GM19463 (cell line): ENCODE measurements around the gene CHD1L.
"Not testable (repeated sequence)": the region's sequence is repeated elsewhere in the genome, so short reads cannot be mapped to it uniquely, and the experiment has no call there.

Experiments
- ATAC-seq: cut with Tn5 transposase; IDR thresholded peaks from one replicate; pipeline ENCODE4 v1.9.1; 2021; ENCODE audit warnings: mild to moderate bottlenecking, moderate library complexity; ENCODE audit not compliant: unreplicated experiment

The CHD1L gene

DNA sequence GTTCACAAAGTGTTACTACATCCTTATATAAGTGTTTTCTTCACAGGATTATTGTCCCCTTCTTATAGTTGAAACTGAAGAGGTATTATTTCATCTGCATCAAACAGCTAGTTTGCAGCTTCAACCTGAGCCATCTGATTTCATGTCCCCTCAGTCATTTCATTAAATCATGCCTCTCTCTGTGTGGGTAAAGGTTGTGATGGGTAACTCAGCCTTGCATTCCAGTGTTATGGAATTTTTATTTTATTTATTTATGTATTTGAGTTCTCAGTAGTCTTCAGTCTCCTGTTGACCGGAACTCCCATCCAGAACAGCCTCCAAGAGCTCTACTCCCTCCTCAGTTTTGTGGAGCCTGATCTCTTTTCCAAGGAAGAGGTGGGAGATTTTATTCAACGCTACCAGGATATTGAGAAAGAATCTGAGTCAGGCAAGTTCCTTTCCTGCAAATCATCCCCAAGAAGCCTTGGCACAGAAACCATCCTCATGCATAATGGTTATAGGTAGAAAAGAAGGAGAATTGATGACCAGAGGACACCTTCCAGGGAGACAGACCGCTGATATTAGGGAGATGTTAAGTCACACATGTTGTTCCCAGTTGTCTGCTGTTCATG, 21.8 kb downstream of the CHD1L start:
- no peak for ATAC-seq

DNA sequence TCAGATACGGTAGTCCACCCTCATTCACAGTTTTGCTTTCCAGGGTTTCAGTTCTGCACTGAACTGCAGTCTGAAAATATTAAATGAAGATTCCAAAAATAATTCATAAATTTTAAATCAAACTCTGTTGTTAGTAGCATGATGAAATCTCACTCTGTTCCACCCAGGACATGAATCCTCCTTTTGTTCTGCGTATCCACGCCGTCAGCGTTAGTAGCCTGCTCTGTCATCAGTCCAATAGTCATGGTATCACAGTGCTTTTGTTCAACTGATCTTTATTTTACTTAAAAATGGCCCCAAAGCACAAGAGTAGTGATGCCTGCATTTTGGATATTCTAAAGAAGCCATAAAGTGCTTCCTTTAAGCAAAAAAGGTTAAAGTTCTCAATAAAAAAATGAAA, 23.9 kb downstream of the CHD1L start:
- ATAC-seq, result no peak

DNA sequence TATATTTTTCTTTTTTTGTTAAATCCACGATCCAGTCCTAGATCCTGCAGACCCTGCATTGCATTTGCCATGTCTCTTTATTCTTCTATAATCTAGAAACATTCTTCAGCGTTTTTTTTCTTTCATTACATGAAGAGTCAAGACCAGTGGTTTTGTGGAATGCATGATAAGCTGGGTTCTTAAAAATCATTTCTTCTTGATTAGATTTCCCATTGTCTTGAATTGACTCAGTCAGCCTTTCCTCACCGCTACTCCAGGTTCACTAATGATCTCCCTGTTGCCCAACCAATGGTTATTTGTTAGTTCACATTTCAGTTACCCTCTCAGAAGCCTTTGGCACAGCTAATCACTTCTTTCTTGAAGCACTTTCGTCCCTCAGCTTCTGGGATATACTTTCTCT, 25.2 kb downstream of the CHD1L start:
- no peak for ATAC-seq

DNA sequence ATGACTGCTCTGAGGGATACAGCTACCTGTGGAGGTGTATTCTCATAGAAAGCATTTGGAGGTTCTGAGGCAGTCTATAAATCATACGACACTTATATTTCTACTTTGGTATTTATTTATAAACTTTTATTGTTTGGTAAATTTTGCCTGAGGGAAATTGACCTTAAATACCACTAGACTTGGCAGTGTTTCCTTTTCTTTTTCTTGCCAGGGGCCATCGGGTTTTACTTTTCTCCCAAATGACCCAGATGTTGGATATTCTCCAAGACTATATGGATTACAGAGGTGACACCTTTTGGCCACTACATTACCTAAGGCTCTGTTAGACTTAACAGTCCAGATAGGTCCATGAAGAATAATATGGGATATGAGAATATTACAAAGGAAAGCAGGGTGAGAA, 28.2 kb downstream of the CHD1L start:
- no peak for ATAC-seq

DNA sequence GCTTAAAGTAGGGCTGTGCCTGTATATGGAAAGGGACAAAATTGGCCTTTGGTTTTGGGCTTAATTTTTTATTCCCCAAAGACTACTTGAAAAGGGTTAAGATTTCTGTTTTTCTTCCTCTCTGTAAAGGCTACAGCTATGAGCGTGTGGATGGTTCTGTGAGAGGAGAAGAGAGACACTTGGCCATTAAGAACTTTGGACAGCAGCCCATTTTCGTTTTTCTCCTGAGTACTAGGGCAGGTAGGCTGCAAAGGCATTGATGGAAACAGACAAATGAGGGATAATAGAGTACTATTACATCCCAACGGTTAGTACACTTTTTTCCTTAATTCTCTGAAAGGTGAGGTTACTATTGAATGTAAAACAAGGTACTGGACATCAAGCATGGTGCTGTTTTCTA, 29.6 kb downstream of the CHD1L start:
- no peak for ATAC-seq

DNA sequence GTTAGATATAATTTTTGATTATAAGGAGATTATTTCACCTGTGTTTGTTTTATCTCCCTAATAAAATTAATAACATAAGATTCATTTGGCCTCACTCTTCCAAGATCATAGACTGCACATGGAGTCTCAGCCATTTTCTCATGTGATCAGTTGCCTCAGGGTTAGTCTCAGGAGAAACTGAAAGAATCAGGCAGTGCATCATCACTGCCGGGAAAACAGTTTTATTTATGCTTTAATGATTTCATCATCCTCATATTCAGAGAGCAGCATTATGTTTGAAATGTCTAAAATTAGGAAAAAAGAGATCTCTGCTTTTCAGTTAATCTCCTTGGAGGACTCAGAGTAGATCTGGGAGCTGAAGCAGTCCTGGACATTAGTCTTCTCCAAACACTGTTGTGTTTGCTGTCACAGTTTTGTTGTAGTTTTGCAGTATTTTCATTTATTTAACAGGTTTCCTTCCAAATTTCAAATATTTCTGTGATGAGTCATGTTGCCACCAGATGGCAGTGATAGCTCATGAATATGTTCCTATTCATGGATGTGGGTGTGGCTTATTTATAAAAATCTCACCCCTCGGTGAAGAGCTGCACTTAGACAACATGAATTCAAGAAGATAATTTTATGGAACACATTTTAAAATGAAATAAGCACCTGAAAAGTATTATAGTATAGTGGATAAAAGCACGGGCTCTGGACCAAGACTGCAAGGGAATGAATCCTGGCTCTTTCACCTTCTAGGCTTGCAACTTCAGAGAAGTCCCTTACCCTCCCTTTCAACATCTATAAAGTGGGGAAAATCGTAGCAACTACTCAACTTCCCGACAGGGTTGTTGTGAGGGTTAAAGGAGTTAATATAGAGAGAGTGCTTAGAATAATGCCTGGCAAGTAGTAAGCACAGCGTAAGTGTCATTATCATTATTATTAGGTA, 31.2 kb downstream of the CHD1L start:
- no peak for ATAC-seq

DNA sequence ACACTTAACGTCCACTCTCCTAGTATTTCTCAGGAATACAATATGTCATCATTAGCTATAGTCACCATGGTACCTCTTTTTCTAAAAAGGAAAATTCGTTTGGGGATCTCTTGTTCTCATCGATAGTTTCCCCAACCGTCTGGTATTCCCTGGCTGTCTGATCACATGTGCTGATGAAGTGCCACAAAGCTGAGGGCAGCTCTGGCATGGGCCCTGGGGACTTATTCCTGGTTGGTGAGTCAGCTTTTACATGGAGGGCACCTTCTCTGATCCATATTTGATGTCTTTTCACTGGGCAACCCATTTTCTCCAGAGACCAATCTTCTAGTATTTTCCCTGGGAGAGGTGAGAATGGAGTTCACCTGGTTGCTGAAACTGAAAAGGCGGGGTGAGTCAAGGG, 39.5 kb downstream of the CHD1L start:
- no peak for ATAC-seq

DNA sequence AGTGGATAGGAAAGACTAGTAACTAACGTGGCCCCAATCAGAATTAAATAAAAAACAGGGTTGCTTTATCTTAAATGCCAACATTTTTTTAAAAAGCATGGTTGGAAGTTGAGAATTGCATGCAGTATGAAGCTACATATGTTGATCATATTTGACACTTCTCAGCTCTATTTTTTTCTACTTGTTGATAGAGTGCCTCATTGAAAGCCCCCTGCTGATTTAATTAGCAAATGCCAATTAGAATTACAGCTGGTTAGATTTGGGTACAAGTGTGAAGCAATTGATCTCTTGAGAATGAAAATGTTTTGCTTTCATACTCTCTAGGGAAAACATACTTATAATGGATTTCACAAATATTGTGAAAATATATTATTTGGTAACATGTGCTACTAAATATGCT, 40.5 kb downstream of the CHD1L start:
- no peak for ATAC-seq

DNA sequence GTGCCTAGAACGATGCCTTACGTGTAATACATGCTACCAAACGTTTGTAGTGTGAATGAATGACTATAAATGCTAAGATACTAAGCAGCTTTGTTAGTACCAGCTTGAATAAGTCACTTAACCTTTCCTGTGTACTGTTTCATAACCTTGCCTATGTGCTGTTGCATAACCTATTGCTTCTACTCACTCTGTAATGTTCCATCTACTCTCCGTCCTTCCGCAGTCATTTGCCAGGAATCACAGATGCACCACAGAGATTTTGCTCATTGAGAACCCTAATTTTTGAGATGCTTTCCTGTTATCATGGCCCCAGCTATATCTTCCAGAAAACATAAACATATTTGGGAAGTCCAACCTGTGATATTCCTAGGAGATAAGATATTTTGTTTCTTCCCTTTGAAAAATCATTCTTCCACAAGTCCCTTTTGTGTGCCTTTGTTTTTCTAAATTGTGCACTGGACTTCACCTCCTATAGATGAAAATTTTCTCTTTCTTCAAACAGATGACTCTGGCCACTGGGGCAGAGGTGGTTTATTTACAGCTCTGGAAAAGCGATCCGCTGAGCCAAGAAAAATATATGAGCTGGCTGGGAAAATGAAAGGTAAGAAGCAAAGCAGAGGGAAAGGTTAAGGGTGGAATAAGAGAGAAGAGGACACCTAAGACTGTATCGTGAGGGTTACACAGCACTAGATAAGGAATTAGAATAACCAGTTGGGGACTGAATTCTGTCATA, 44.8 kb downstream of the CHD1L start:
- ATAC-seq, result no peak

DNA sequence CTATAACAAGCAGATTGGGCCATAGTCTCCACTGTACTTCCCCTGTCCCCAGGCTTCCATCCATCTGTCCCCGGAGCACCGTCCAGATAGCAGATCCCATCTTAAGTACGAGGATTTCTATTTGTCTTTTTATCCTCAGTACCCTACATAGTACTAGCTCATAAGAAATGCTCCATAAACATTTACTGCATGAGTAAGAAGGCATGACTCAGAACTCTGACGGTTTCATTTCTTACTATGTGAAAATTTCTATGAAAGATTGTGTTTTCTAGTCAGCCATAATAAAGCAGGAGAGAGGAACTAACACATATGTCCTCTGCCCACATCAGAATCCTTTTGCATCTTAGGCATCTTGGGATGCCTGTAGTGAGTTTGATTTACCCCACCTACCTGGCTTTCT, 49.5 kb downstream of the CHD1L start:
- ATAC-seq, result no peak

DNA sequence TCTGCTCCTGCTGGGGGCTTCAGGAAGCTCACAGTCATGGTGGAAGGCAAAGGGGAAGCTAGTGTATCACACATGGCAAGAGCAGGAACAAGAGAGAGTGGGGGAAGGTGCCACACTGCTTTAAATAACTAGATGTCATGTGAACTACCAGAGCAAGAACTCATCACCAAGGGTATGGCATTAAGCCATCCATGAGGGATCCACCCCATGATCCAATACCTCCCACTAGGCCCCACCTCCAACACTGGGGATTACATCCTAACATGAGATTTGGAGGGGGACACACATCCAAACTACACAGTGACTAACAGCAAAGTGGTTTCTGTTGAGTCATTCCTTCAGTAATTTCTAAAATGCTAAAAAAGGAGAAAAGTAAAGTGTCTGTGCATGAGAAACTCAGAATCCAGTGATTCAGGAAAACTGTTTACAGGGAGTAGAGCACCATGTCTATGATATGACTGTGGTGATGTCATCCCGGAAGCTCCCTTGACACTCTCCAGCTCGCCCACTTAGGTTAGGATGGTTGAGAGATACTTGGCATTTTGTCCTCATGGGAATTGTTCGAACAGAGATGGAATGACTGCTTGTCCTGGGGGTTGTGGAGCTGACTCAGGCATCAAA, 50.3 kb downstream of the CHD1L start:
- no peak for ATAC-seq

DNA sequence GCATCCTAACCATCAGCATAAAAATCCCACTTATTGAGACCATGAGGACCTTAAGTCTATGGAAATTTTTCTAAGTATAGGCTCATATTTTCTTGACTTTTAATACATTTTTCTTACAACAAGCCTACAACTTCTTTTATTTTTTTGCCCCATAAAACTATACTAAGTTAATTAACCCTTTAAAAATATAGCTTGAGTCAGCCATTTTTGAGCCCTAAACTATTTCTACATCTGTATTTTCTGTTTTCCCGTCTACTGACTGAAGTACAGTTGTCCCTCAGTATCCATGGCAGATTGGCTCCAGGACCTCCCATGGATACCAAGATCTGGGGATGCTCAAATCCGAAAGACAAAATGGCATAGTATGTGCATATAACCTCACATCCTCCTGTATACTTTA, 55.0 kb downstream of the CHD1L start:
- no peak for ATAC-seq

DNA sequence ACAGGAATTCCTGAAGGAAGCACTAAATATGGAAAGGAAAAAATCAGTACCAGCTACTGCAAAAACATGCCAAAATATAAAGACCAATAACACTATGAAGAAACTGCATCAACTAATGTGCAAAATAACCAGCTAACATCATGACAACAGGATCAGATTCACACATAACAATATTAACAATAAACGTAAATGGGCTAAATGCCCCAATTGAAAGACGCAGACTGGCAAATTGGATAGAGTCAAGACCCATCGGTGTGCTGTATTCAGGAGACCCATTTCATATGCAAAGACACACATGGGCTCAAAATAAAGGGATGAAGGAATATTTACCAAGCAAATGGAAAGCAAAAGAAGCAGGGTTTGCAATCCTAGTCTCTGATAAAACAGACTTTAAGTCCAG, 63.3 kb downstream of the CHD1L start:
- not testable (repeated sequence) for ATAC-seq

DNA sequence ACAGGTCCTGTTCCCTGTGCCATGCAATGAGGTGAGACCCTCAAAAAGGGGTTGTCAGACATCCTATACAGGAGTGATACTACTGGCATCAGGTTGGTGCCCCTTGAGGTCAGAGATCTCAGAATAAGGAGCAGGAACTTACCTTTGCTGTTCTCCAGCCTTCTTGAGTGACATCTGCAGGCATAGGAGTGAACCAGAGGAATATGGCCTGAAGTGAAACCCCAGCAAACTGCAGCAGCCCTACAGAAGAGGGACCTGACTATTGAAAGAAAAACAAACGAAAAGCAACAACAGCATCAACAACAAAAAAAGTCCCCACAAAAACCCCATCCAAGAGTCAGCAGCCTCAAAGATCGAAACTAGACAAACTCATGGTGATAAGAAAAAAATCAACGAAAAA, 74.5 kb downstream of the CHD1L start:
- no peak for ATAC-seq

DNA sequence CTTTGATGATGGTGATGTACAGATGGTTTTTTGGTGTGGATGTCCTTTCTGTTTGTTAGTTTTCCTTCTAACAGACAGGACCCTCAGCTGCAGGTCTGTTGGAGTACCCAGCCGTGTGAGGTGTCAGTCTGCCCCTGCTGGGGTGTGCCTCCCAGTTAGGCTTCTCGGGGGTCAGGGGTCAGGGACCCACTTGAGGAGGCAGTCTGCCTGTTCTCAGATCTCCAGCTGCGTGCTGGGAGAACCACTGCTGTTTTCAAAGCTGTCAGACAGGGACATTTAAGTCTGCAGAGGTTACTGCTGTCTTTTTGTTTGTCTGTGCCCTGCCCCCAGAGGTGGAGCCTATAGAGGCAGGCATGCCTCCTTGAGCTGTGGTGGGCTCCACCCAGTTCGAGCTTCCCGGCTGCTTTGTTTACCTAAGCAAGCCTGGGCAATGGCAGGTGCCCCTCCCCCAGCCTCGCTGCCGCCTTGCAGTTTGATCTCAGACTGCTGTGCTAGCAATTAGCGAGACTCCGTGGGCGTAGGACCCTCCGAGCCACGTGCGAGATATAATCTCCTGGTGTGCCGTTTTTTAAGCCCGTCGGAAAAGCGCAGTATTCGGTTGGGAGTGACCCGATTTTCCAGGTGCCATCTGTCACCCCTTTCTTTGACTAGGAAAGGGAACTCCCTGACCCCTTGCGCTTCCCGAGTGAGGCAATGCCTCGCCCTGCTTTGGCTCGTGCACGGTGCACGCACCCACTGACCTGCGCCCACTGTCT, 84.6 kb downstream of the CHD1L start:
- ATAC-seq, result not testable (repeated sequence)

DNA sequence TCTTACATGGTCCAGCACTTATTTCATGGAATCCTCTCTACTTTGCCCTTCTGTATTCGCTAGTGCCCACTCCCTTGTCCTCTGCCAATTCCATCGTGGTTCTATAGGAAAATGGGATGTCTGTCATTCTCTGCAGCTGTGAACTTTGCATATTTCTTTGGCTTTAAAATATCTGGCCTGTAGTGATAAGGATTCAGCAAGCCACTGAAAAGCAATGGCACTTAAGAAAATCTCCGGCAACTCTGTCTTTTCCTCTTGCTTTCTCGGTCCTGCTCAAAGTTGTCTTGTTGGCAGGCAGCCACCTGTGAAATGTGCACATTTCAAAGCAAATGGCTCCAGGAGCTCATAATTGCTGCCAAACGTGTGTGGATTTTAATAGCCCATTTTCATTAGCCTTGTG, 91.8 kb downstream of the CHD1L start:
- no peak for ATAC-seq

DNA sequence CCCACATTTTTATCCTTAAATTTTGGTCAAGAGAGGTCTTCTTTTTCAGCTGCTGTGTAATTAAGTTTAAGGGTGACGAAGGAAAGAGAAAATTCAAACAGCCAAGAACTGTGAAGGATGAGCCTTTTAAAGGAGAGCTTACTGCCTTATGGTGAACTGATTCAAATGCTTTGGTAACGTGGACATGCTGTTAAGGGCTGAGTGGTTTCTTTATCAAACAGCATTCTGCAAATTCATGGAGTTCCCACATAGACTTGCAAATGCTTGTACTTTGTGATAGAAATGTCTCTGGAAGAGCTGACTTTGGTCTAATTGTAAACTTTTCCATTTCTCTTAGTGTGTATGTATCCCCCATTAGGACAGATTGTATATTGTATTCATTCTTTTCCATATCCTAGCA, 93.8 kb downstream of the CHD1L start:
- ATAC-seq, result no peak

DNA sequence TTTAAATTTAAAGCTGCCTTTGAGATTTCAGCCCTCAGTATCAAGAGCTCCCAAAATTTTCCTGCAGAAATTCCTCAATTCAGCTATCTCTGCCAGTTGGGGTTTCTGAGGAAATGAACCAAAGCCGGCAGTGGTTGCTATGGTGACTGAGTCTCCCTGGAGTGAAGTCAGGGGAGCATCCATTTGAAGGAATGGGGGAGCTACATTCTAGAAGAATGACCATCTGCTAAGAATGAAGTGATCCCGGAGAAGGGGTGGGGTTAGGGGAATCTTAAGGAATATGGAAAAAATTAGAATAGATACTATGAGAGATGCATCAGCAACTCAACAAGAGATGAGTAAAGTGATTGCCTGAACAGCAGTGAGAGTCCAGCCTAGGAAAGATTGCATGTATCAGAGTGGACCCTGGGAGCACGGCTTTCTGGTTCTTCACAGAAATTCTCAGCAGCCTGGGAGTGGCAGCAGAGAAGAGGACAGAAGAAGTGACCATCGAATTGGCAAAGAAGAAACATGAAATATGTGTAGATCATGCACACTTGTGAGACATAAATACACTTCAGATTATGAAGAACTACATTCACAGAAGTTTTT, 94.7 kb downstream of the CHD1L start:
- ATAC-seq, result no peak

DNA sequence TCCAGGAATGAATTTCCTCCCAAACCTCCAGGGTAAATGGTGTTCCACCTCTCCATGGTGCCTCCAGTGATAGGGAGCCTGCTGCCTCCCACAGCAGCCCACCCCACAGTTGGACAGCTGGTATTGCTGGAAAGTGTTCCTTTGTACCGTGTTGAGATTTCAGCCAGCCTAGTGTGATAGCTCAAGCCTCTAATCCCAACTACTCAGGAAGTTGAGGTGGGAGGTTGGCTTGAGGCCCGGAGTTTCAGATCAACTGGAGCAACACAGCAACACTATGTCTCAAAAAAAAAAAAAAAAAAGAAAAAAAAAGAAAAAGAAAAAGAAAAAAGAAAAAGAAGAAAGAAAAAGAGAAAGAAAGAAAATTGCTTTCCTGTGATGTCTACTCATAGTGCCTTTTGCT, 96.1 kb downstream of the CHD1L start:
- no peak for ATAC-seq

DNA sequence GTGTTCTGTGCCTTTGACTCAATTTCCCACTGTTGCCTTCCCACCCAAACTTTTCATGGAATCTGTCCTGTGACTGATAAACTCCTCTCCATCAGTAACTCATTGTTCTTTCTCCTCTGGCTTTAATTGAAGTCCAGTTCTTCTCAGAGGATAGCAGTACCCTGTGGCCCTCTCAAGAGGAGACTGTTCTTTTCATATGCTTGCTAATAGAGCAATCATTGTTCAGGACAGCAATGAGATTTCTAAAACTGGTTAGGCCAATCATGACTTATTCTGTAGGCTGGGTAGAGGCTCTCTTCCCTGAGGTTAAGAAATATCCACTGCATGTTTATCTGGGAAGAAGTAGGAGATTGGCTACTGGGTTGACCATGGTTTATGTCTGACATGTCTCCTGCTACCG, 98.8 kb downstream of the CHD1L start:
- ATAC-seq, result no peak
